ENCODE results near the gene FMO3.

The FMO3 gene

DNA sequence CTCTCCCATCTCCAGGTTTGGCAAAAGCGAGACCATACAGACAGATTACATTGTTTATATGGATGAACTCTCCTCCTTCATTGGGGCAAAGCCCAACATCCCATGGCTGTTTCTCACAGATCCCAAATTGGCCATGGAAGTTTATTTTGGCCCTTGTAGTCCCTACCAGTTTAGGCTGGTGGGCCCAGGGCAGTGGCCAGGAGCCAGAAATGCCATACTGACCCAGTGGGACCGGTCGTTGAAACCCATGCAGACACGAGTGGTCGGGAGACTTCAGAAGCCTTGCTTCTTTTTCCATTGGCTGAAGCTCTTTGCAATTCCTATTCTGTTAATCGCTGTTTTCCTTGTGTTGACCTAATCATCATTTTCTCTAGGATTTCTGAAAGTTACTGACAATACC lies 26.4 kb downstream of the FMO3 start:
- TF ChIP-seq SIN3A (IDR thresholded peaks at IDR 0.05; ENCODE audit: borderline replicate concordance, insufficient read depth, low read length), result no peak
- TF ChIP-seq, protein P1, sequence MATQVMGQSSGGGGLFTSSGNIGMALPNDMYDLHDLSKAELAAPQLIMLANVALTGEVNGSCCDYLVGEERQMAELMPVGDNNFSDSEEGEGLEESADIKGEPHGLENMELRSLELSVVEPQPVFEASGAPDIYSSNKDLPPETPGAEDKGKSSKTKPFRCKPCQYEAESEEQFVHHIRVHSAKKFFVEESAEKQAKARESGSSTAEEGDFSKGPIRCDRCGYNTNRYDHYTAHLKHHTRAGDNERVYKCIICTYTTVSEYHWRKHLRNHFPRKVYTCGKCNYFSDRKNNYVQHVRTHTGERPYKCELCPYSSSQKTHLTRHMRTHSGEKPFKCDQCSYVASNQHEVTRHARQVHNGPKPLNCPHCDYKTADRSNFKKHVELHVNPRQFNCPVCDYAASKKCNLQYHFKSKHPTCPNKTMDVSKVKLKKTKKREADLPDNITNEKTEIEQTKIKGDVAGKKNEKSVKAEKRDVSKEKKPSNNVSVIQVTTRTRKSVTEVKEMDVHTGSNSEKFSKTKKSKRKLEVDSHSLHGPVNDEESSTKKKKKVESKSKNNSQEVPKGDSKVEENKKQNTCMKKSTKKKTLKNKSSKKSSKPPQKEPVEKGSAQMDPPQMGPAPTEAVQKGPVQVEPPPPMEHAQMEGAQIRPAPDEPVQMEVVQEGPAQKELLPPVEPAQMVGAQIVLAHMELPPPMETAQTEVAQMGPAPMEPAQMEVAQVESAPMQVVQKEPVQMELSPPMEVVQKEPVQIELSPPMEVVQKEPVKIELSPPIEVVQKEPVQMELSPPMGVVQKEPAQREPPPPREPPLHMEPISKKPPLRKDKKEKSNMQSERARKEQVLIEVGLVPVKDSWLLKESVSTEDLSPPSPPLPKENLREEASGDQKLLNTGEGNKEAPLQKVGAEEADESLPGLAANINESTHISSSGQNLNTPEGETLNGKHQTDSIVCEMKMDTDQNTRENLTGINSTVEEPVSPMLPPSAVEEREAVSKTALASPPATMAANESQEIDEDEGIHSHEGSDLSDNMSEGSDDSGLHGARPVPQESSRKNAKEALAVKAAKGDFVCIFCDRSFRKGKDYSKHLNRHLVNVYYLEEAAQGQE (IDR thresholded peaks at IDR 0.05; ENCODE audit: insufficient read depth in 1 of 2, low read depth in 2 of 2, low read length in 2 of 2), result no peak
- no peak for TF ChIP-seq FOXP2 (optimal IDR thresholded peaks at IDR 0.05; ENCODE audit: borderline replicate concordance, extremely low read depth, extremely low read length, insufficient read depth)
- TF ChIP-seq POLR2AphosphoS5 (IDR thresholded peaks at IDR 0.05; ENCODE audit: low read depth, low read length), result no peak
- no peak for TF ChIP-seq TAF1 (IDR thresholded peaks at IDR 0.05; ENCODE audit: borderline replicate concordance, insufficient read depth, low read length)

DNA sequence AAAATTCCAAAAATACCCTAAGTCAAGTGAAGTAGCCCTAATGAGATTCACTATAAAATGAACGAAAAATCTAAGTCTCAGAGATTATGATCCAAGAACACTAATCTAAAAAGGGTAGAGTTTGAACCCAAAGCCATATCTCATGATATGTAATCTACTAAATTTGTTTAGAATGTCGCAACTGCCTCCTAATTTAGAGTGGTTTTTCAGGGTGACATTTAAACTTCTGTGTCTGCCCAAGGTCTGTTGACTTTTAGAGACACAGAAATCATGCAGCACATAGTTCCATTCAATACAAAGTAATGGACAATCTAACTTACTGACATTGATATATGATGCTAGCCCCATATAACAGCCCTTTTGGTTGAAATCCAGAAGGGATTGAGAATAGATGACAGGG lies 28.9 kb downstream of the FMO3 start:
- no peak for TF ChIP-seq TAF1 (IDR thresholded peaks at IDR 0.05; ENCODE audit: borderline replicate concordance, insufficient read depth, low read length)
- no peak for TF ChIP-seq SIN3A (IDR thresholded peaks at IDR 0.05; ENCODE audit: borderline replicate concordance, insufficient read depth, low read length)
- no peak for TF ChIP-seq POLR2AphosphoS5 (IDR thresholded peaks at IDR 0.05; ENCODE audit: low read depth, low read length)
- no peak for TF ChIP-seq FOXP2 (optimal IDR thresholded peaks at IDR 0.05; ENCODE audit: borderline replicate concordance, extremely low read depth, extremely low read length, insufficient read depth)
- TF ChIP-seq, protein P1 (IDR thresholded peaks at IDR 0.05; ENCODE audit: insufficient read depth in 1 of 2, low read depth in 2 of 2, low read length in 2 of 2), result no peak

DNA sequence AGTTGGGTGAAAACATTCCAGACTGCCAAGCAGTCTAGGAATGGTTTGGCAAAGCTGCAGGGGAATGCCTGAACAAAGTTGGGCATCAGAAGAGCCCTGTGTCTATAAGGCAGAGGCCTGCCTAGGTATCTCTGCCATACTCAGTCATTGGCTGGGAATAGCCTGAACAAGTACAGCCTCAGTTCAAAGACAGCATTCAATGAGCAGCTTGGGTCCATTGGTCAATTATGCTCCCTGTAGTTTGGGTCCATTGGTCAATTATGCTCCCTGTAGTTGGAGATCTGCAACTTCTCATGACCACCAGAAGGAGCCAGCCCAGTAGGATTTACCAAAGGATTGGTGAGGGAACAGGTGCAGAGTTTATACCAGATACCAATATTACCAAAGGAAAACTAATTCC lies 31.6 kb downstream of the FMO3 start:
- TF ChIP-seq FOXP2 (optimal IDR thresholded peaks at IDR 0.05; ENCODE audit: borderline replicate concordance, extremely low read depth, extremely low read length, insufficient read depth) (no peak), SIN3A (IDR thresholded peaks at IDR 0.05; ENCODE audit: borderline replicate concordance, insufficient read depth, low read length) (no peak), POLR2AphosphoS5 (IDR thresholded peaks at IDR 0.05; ENCODE audit: low read depth, low read length) (no peak), TAF1 (IDR thresholded peaks at IDR 0.05; ENCODE audit: borderline replicate concordance, insufficient read depth, low read length) (no peak)
- TF ChIP-seq, protein P1 (IDR thresholded peaks at IDR 0.05; ENCODE audit: insufficient read depth in 1 of 2, low read depth in 2 of 2, low read length in 2 of 2), result no peak

DNA sequence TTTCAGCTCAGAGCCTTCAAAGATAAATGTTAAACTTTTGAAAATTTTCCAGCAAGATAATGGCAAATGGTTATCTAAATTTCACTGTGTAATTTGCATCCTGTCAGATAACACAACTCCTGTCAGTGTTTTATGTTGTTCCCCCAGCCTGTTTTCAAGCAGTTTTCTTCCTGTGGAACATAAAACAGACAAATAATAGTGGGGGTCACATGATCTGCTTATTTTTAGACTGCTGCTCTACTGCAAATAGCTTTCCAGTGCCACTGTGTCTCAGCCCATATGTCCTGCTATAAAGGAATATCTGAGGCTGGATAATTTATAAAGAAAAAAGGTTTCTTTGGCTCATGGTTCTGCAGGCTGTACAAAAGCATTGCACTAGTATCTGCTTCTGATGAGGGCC lies 32.2 kb downstream of the FMO3 start:
- TF ChIP-seq, protein P1 (IDR thresholded peaks at IDR 0.05; ENCODE audit: insufficient read depth in 1 of 2, low read depth in 2 of 2, low read length in 2 of 2), result no peak
- no peak for TF ChIP-seq POLR2AphosphoS5 (IDR thresholded peaks at IDR 0.05; ENCODE audit: low read depth, low read length)
- TF ChIP-seq SIN3A (IDR thresholded peaks at IDR 0.05; ENCODE audit: borderline replicate concordance, insufficient read depth, low read length), result no peak
- no peak for TF ChIP-seq FOXP2 (optimal IDR thresholded peaks at IDR 0.05; ENCODE audit: borderline replicate concordance, extremely low read depth, extremely low read length, insufficient read depth)
- no peak for TF ChIP-seq TAF1 (IDR thresholded peaks at IDR 0.05; ENCODE audit: borderline replicate concordance, insufficient read depth, low read length)

DNA sequence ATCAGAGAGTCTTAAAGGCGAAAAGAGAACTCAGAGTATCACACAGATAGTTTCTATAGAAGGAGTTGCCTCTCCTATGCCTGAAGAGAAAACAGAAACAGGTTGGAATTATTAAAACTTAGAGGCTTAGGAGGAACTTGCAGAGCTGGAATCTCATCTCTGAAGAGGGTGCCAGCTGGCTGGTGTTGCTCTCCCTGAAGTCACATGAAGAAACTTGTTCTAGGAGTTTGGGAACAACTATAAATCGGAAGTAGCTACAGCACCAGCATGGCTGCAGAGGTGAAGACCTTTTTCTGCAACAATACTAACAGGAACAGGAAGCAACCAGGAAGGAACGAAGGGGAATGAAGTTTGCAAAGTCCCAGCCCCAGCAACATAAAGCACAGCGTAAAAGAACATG lies 35.8 kb downstream of the FMO3 start:
- TF ChIP-seq POLR2AphosphoS5 (IDR thresholded peaks at IDR 0.05; ENCODE audit: low read depth, low read length) (no peak), SIN3A (IDR thresholded peaks at IDR 0.05; ENCODE audit: borderline replicate concordance, insufficient read depth, low read length) (no peak), TAF1 (IDR thresholded peaks at IDR 0.05; ENCODE audit: borderline replicate concordance, insufficient read depth, low read length) (no peak), FOXP2 (optimal IDR thresholded peaks at IDR 0.05; ENCODE audit: borderline replicate concordance, extremely low read depth, extremely low read length, insufficient read depth) (no peak)
- TF ChIP-seq, protein P1 (IDR thresholded peaks at IDR 0.05; ENCODE audit: insufficient read depth in 1 of 2, low read depth in 2 of 2, low read length in 2 of 2), result no peak
